ENCODE measurements around the gene HLF. TPM values are rescaled to one million over a fixed set of nuclear protein-coding genes. Genes with fewer than 3 reads are reported as not detected.
A peak's percentile ranks its signal among the peaks of the same experiment; 100 is the strongest.

The HLF gene
- total and polyA plus RNA-seq, 2 donors (not counting 3 experiments of a cell fraction or from before 2014, with no cell fraction given), result not detected

- POLR2A ChIA-PET, result no interaction called here
- Histone ChIP-seq H3K27me3 (ENCODE audit: control insufficient read depth in 2 of 2, insufficient read depth in 2 of 2, low read length in 2 of 2) (peaks cover 0 to 14% of the 10 kb centered on the region in 2 experiments), H4K20me1 (replicated peaks; ENCODE audit: control insufficient read depth, extremely low read depth, insufficient read depth, low read length) (no peaks in the 10 kb centered on the region), H3K9ac (replicated peaks; ENCODE audit: extremely low read depth, insufficient read depth, low read length) (no peak overlapping the region), H3K9me3 (replicated peaks; ENCODE audit: control insufficient read depth, insufficient read depth, low read length) (no peaks in the 10 kb centered on the region), H3K27ac (ENCODE audit: insufficient read depth, low read depth, low read length) (no peak overlapping the region), H3K4me1 (ENCODE audit: control insufficient read depth, extremely low read depth, insufficient read depth, low read length) (no peaks in the 10 kb centered on the region), H3K9me1 (replicated peaks; ENCODE audit: control insufficient read depth, extremely low read depth, insufficient read depth, low read length) (no peaks in the 10 kb centered on the region), H3K4me2 (ENCODE audit: insufficient read depth, low read length) (no peak overlapping the region), H2AFZ (ENCODE audit: low read depth, low read length) (no peak overlapping the region), H3K4me3 (replicated peaks in 1 of 3; ENCODE audit: insufficient read depth in 1 of 3, low read depth in 1 of 3, low read length in 3 of 3) (no peak overlapping the region), H3K36me3 (ENCODE audit: control insufficient read depth in 2 of 2, extremely low read depth in 1 of 2, insufficient read depth in 2 of 2, low read length in 2 of 2) (no peaks in the 10 kb centered on the region), H3K79me2 (ENCODE audit: control insufficient read depth, insufficient read depth, low read length) (no peaks in the 10 kb centered on the region)
- DNase-seq (ENCODE audit: low read depth, low spot score), result peak; percentile 65
- no TSS peak for BruUV-seq (replicated peaks)
- dilution Hi-C loops (cut with MboI; ENCODE audit: extremely low pct_ligation_motif_present, low sequenced_read_pairs) (loop anchor here (10.0 kb wide), 1 partner anchor 158 kb away; the partner anchor contains the start of gene SMIM36), intact Hi-C loops (cut with micrococcal nuclease) (loop anchor here (1.0 kb wide), 1 partner anchor 158 kb away; no protein-coding TSS in a partner anchor)
- TF ChIP-seq GATA2 (IDR thresholded peaks at IDR 0.05; ENCODE audit: insufficient read depth, insufficient read length, low read depth, low read length) (no peak), MYC (IDR thresholded peaks at IDR 0.05; ENCODE audit: low read depth, low read length) (no peak), CTCF (IDR thresholded peaks at IDR 0.05; ENCODE audit: extremely low read depth in 1 of 2, insufficient read depth in 1 of 2, low read depth in 1 of 2, low read length in 2 of 2) (peak; percentile 69 to 70), EZH2 (IDR thresholded peaks at IDR 0.05; ENCODE audit: borderline replicate concordance, low read depth, low read length, severe bottlenecking) (no peak), JUN (IDR thresholded peaks at IDR 0.05; ENCODE audit: borderline replicate concordance, insufficient read depth, insufficient read length, low read depth) (no peak), POLR2A (IDR thresholded peaks at IDR 0.05; ENCODE audit: low read depth, low read length) (no peak), MAX (IDR thresholded peaks at IDR 0.05; ENCODE audit: insufficient read depth, insufficient read length) (no peak)
- peak; percentile 72 for FAIRE-seq
- CTCF ChIA-PET, result interaction anchor here (0.8 to 6.0 kb wide), 21 partner anchors 9 to 451 kb away, joined by 3 to 82 read pairs (median 4); partner anchors contain the start of genes MMD and SMIM36
Observed at GRCh38 chr17:55356434-55357328, 91.9 kb downstream of the HLF start.

Data from endothelial cell of umbilical vein (primary cell).